GM18505 (cell line): Measurements from ENCODE around the gene NXT1.

Experiments used
- ATAC-seq: cut with Tn5 transposase; IDR thresholded peaks from one replicate; pipeline ENCODE4 v1.9.1; 2021; ENCODE audit not compliant: unreplicated experiment
- POLR2A ChIP-seq: IDR thresholded peaks from 4 replicates; pipeline ENCODE4 v1.6.1; 2011; ENCODE audit warnings: borderline replicate concordance; ENCODE audit not compliant: insufficient read depth, insufficient read length; ENCODE audit errors: extremely low read depth

The NXT1 gene

DNA sequence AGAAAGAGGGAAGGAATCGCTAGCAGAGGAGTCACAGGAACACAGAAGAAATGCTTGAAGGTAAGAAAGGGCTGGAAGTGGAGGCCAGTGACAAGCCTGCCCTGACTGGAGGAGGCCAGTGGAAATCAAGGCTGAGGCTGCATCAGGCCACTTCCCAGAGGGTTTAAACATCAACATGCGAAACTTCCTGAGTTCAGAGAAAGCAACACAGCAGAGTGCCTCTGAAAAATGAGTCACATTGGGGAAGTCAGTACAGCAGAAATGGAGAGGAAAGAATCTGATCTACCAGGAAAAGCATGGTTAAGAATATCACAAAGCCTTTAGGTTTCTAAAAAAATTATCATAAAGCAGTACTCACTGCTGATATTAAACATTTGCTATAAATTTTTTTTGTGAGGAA is 47.4 kb downstream of the NXT1 start:
- TF ChIP-seq POLR2A: no peak
- ATAC-seq: no peak

DNA sequence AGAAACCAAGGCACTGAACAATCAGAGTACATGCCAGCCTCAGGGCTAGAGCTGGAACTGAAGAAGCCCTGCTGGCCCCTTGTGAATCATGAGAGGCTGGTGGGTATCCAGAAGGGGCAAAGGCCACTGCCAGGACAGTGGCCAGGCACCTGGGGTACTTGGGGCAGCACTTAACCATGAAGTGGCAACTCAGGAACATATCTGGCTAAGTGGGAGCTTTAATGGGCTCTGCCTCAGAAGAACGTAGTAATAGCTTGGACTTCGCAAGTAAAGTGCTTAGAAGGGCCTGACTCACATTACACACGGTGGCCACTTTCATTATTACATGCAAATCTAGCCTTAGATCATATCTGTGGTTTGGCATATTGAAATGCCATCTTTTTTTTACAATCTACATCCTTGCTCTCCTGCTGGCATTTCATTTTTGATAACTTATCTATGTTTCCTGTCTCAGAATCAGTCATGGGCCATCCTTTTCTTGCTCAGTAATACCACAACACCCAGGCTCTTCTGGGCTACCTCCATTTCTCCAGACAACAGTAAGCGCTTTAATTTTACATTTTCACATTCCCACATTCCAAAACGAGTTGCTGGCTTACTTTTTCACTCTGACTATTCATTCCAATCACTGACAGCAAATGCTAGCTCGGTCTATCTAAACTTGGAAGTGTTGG is 49.1 kb downstream of the NXT1 start:
- no peak for TF ChIP-seq POLR2A
- peak; percentile 51 for ATAC-seq

- no peak for ATAC-seq
- TF ChIP-seq POLR2A: no peak
Measured at GRCh38 chr20:23401051-23401450, 50.5 kb downstream of the NXT1 start.

DNA sequence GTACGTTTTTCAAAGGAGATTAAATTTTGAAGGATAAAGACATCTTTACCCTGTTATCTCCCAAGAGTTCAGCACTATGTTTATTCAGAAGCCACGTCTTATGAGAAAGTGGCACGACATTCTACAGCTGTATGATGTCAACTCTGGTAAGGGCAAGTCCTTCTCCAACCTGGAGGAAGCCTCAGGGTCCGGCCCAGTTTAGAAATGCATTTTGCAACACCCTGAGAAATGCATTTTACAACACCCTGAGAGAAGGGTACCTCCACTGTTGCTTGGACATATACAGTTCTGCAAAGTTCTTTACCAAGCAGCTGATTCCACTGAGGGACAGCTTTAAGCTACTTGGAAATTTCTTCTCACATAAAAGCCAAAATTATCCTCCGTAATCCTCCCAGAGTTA is 53.2 kb downstream of the NXT1 start:
- no peak for TF ChIP-seq POLR2A
- no peak for ATAC-seq

GRCh38 chr20:23404196-23404595 is 53.6 kb downstream of the NXT1 start:
- no peak for TF ChIP-seq POLR2A
- no peak for ATAC-seq
